ENCODE measurements around the gene ARL16. TPM values are rescaled to one million over a fixed set of nuclear protein-coding genes. Genes with fewer than 3 reads are reported as not detected.

ARL16 gene
- total RNA-seq, 1 experiment from 2014 or later, result 47.5 TPM

DNA sequence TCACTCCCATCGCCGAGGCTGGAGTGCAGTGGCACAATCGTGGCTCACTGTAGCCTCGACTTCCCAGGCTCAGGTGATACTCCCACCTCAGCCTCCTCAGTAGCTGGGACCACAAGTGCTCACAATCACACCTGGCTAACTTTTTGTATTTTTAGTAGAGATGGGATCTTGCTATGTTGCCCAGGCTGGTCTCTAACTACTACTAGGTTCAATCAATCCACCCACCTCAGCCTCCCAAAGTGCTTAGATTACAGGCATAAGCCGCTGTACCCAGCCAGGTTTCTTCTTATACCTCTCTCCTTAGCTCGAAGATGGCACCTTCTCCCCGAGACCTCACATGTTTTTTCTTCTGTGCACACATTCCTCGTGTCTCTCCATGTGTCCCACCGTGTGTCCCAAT lies 43.6 kb downstream of the ARL16 start:
- H3K4me3 ChIP-seq (replicated peaks in 1 of 2; ENCODE audit: low read depth in 1 of 2, low read length in 2 of 2), result no peak overlapping the region
- ChIA-PET POLR2A (no interaction called here), CTCF (no interaction called here), RAD21 (ENCODE audit: low non-redundant PET in 1 of 2, low total read pairs in 2 of 2, uncharacterized antibody in 2 of 2, unreplicated experiment in 2 of 2) (no interaction called here)
- H2AFZ ChIP-seq (ENCODE audit: low read depth, low read length, poor library complexity, severe bottlenecking), result no peak overlapping the region
- no peak overlapping the region for H3K4me2 ChIP-seq (ENCODE audit: low read length)
- no TSS peak for BruUV-seq (replicated peaks)
- ATAC-seq, result no peak
- peaks cover 12 to 40% of the 10 kb centered on the region in 2 experiments for H3K4me1 ChIP-seq (ENCODE audit: control insufficient read depth in 1 of 2, insufficient read depth in 2 of 2, low read length in 2 of 2)
- H3K27me3 ChIP-seq (ENCODE audit: insufficient read depth, low read length), result no peaks in the 10 kb centered on the region
- H3K79me2 ChIP-seq (ENCODE audit: insufficient read depth, low read length), result peaks cover 17% of the 10 kb centered on the region
- H3K36me3 ChIP-seq (ENCODE audit: control insufficient read depth in 1 of 2, insufficient read depth in 2 of 2, low read length in 2 of 2), result no peaks in the 10 kb centered on the region
- H4K20me1 ChIP-seq (ENCODE audit: insufficient read depth), result peaks cover 14% of the 10 kb centered on the region; the same call in 1 of the 2 replicates
- DNase-seq (ENCODE audit: low read depth, low spot score), result no peak
- intact Hi-C loops (cut with micrococcal nuclease), result no loop called here
- TF ChIP-seq FOSL1 (IDR thresholded peaks at IDR 0.05; ENCODE audit: low read depth), result no peak
- TF ChIP-seq EZH2 (IDR thresholded peaks at IDR 0.05), result no peak
- TF ChIP-seq POLR2A (IDR thresholded peaks at IDR 0.05; ENCODE audit: borderline replicate concordance, extremely low read depth, insufficient read depth, insufficient read length), result no peak
- TF ChIP-seq, protein P1, sequence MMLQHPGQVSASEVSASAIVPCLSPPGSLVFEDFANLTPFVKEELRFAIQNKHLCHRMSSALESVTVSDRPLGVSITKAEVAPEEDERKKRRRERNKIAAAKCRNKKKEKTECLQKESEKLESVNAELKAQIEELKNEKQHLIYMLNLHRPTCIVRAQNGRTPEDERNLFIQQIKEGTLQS (IDR thresholded peaks at IDR 0.05), result no peak
- no peak for TF ChIP-seq TCF7L2 (IDR thresholded peaks at IDR 0.05; ENCODE audit: borderline replicate concordance, extremely low read depth, insufficient read depth, insufficient read length)
- no peak for TF ChIP-seq EGR1 (IDR thresholded peaks at IDR 0.05; ENCODE audit: low read depth)
- TF ChIP-seq CEBPB (IDR thresholded peaks at IDR 0.05; ENCODE audit: low read depth), result no peak
- TF ChIP-seq, protein P2, sequence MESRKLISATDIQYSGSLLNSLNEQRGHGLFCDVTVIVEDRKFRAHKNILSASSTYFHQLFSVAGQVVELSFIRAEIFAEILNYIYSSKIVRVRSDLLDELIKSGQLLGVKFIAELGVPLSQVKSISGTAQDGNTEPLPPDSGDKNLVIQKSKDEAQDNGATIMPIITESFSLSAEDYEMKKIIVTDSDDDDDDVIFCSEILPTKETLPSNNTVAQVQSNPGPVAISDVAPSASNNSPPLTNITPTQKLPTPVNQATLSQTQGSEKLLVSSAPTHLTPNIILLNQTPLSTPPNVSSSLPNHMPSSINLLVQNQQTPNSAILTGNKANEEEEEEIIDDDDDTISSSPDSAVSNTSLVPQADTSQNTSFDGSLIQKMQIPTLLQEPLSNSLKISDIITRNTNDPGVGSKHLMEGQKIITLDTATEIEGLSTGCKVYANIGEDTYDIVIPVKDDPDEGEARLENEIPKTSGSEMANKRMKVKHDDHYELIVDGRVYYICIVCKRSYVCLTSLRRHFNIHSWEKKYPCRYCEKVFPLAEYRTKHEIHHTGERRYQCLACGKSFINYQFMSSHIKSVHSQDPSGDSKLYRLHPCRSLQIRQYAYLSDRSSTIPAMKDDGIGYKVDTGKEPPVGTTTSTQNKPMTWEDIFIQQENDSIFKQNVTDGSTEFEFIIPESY (IDR thresholded peaks at IDR 0.05; ENCODE audit: extremely low read depth, insufficient replicate concordance, low read length), result no peak
- TF ChIP-seq ELF1 (IDR thresholded peaks at IDR 0.05; ENCODE audit: borderline replicate concordance, low read depth), result no peak
- no peak for TF ChIP-seq POLR2AphosphoS5 (IDR thresholded peaks at IDR 0.05; ENCODE audit: low read depth, low read length)
- TF ChIP-seq ZNF274 (IDR thresholded peaks at IDR 0.05; ENCODE audit: low read depth, low read length), result no peak
- no peak for TF ChIP-seq SP1 (IDR thresholded peaks at IDR 0.05; ENCODE audit: low read depth)
- TF ChIP-seq, protein P3, sequence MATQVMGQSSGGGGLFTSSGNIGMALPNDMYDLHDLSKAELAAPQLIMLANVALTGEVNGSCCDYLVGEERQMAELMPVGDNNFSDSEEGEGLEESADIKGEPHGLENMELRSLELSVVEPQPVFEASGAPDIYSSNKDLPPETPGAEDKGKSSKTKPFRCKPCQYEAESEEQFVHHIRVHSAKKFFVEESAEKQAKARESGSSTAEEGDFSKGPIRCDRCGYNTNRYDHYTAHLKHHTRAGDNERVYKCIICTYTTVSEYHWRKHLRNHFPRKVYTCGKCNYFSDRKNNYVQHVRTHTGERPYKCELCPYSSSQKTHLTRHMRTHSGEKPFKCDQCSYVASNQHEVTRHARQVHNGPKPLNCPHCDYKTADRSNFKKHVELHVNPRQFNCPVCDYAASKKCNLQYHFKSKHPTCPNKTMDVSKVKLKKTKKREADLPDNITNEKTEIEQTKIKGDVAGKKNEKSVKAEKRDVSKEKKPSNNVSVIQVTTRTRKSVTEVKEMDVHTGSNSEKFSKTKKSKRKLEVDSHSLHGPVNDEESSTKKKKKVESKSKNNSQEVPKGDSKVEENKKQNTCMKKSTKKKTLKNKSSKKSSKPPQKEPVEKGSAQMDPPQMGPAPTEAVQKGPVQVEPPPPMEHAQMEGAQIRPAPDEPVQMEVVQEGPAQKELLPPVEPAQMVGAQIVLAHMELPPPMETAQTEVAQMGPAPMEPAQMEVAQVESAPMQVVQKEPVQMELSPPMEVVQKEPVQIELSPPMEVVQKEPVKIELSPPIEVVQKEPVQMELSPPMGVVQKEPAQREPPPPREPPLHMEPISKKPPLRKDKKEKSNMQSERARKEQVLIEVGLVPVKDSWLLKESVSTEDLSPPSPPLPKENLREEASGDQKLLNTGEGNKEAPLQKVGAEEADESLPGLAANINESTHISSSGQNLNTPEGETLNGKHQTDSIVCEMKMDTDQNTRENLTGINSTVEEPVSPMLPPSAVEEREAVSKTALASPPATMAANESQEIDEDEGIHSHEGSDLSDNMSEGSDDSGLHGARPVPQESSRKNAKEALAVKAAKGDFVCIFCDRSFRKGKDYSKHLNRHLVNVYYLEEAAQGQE (IDR thresholded peaks at IDR 0.05; ENCODE audit: low read depth), result no peak
- no peak for TF ChIP-seq SIN3A (IDR thresholded peaks at IDR 0.05; ENCODE audit: low read depth)
- no peak for TF ChIP-seq YY1 (IDR thresholded peaks at IDR 0.05; ENCODE audit: extremely low read depth, insufficient replicate concordance, low read depth, low read length)
- no peak for TF ChIP-seq ZFX (IDR thresholded peaks at IDR 0.05)
- no peak for TF ChIP-seq CBX3 (IDR thresholded peaks at IDR 0.05; ENCODE audit: low read depth)
- TF ChIP-seq SRF (IDR thresholded peaks at IDR 0.05; ENCODE audit: low read depth), result no peak
- TF ChIP-seq, protein P4, sequence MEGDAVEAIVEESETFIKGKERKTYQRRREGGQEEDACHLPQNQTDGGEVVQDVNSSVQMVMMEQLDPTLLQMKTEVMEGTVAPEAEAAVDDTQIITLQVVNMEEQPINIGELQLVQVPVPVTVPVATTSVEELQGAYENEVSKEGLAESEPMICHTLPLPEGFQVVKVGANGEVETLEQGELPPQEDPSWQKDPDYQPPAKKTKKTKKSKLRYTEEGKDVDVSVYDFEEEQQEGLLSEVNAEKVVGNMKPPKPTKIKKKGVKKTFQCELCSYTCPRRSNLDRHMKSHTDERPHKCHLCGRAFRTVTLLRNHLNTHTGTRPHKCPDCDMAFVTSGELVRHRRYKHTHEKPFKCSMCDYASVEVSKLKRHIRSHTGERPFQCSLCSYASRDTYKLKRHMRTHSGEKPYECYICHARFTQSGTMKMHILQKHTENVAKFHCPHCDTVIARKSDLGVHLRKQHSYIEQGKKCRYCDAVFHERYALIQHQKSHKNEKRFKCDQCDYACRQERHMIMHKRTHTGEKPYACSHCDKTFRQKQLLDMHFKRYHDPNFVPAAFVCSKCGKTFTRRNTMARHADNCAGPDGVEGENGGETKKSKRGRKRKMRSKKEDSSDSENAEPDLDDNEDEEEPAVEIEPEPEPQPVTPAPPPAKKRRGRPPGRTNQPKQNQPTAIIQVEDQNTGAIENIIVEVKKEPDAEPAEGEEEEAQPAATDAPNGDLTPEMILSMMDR (IDR thresholded peaks at IDR 0.05 in 2 of 3, conservative IDR thresholded peaks at IDR 0.05 in 1 of 3; ENCODE audit: borderline replicate concordance in 1 of 3, insufficient read depth in 1 of 3, low read depth in 2 of 3, low read length in 2 of 3), result no peak
- H3K27ac ChIP-seq (ENCODE audit: low read depth, low read length), result no peak overlapping the region
- H3K9me3 ChIP-seq (ENCODE audit: control insufficient read depth in 1 of 2, insufficient read depth in 1 of 2, low read depth in 1 of 2, low read length in 2 of 2), result no peaks in the 10 kb centered on the region
- no peaks in the 10 kb centered on the region for H3K9me2 ChIP-seq (ENCODE audit: insufficient read depth)
- H3K9ac ChIP-seq (ENCODE audit: low read length), result no peak overlapping the region
